ENCODE results near the gene RNASEL. TPM values are rescaled to one million over a fixed set of nuclear protein-coding genes. Genes with fewer than 3 reads are reported as not detected.

RNASEL gene
- total and polyA plus RNA-seq, 2 of the 4 experiments (the other 2 are of a cell fraction) = 2.5 to 6.5 TPM

DNA sequence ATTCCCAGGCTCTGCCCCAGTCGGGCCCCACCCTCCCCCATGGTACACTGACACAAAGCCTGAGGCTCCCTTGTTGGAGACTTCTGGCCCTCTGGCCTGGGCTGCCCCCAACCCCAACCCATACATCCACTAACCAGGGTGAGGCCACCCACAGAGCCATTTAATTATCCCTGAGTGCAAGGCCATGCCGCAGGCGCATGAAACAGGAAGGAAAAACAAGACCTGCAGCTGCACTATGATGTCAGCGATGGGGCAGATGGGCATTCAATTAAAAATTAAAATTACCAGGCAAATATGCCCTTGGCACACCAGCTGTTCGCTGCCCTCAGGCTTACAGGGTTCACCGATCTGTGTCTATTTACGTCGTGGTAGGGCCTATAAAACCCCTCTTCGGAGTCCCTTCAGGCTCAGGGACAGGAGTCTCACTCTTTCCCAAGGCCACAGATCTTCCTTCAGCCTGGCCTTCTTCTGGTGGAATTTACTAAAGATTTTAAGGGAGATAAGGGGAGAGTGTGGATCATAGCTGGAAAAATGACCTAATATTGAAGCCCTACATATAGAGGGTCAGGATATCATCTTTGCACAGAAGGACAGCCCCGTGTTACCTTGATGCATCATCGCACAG is 44.7 kb upstream of the RNASEL start:
- DNase-seq = no peak
- H3K79me1 ChIP-seq (ENCODE audit: low read depth in 1 of 2, low read length in 2 of 2) = no peaks in the 10 kb centered on the region
- no TSS peak for BruUV-seq (replicated peaks)
- peaks cover 4% of the 10 kb centered on the region; the same call in 1 of the 2 replicates for H3K9me1 ChIP-seq (ENCODE audit: insufficient read depth, low read length)
- H2BK120ac ChIP-seq (ENCODE audit: low read depth, low read length) = no peak overlapping the region
- H2BK5ac ChIP-seq (ENCODE audit: low read depth, low read length, poor library complexity, severe bottlenecking) = no peak overlapping the region
- H3K4me3 ChIP-seq (ENCODE audit: insufficient read depth, low read depth, low read length) = no peak overlapping the region
- peaks cover 12% of the 10 kb centered on the region for H3K27me3 ChIP-seq (ENCODE audit: control insufficient read depth, insufficient read depth, low read length)
- in situ Hi-C loops (cut with MboI; ENCODE audit: low sequenced_read_pairs) (no loop called here), dilution Hi-C loops (cut with HindIII; ENCODE audit: low sequenced_read_pairs, unreplicated experiment) (no loop called here), intact Hi-C loops (cut with micrococcal nuclease) (no loop called here)
- no peak overlapping the region for H3K27ac ChIP-seq (ENCODE audit: insufficient read depth, low read length)
- ATAC-seq (ENCODE audit: low read depth) = no peak
- TF ChIP-seq POLR2A (IDR thresholded peaks at IDR 0.05; ENCODE audit: low read depth, low read length) (no peak), MAFK (IDR thresholded peaks at IDR 0.05; ENCODE audit: low read depth, low read length) (no peak), NFE2L2 (IDR thresholded peaks at IDR 0.05; ENCODE audit: low read depth, low read length) (no peak), RFX5 (IDR thresholded peaks at IDR 0.05; ENCODE audit: low read depth, low read length) (no peak), SMC3 (IDR thresholded peaks at IDR 0.05; ENCODE audit: low read depth, low read length) (no peak)
- TF ChIP-seq, protein P1, sequence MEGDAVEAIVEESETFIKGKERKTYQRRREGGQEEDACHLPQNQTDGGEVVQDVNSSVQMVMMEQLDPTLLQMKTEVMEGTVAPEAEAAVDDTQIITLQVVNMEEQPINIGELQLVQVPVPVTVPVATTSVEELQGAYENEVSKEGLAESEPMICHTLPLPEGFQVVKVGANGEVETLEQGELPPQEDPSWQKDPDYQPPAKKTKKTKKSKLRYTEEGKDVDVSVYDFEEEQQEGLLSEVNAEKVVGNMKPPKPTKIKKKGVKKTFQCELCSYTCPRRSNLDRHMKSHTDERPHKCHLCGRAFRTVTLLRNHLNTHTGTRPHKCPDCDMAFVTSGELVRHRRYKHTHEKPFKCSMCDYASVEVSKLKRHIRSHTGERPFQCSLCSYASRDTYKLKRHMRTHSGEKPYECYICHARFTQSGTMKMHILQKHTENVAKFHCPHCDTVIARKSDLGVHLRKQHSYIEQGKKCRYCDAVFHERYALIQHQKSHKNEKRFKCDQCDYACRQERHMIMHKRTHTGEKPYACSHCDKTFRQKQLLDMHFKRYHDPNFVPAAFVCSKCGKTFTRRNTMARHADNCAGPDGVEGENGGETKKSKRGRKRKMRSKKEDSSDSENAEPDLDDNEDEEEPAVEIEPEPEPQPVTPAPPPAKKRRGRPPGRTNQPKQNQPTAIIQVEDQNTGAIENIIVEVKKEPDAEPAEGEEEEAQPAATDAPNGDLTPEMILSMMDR (conservative IDR thresholded peaks at IDR 0.05; ENCODE audit: low read depth, low read length) = no peak
- no peak overlapping the region for H4K5ac ChIP-seq (ENCODE audit: low read depth, low read length)
- H3K9ac ChIP-seq (ENCODE audit: low read depth, low read length) = no peak overlapping the region
- WGBS, 2 experiments (ENCODE audit: extremely low coverage in 2 of 2, insufficient read length in 1 of 2) = 62% methylated on average over 3 of the region's 11 CpGs; no CpG with 5 or more reads in 1 of the 2 experiments
- POLR2A ChIA-PET (ENCODE audit: unreplicated experiment) = no interaction called here
- no peak overlapping the region for H2AFZ ChIP-seq (replicated peaks; ENCODE audit: low read length, poor library complexity)
- H3K4ac ChIP-seq (ENCODE audit: low read depth, low read length) = no peak overlapping the region
- no peaks in the 10 kb centered on the region for H3K9me3 ChIP-seq (ENCODE audit: control insufficient read depth, insufficient read depth, low read length)
- no peak overlapping the region for H2BK20ac ChIP-seq (ENCODE audit: low read depth, low read length)
- no peak overlapping the region for H3K4me2 ChIP-seq (ENCODE audit: low read depth, low read length)
- H4K20me1 ChIP-seq (ENCODE audit: insufficient read depth, low read length) = no peaks in the 10 kb centered on the region
- no peak overlapping the region for H3K14ac ChIP-seq (replicated peaks; ENCODE audit: low read depth, low read length)
- H2AK9ac ChIP-seq (replicated peaks; ENCODE audit: low read depth, low read length, poor library complexity) = no peak overlapping the region
- H4K8ac ChIP-seq (ENCODE audit: low read depth in 2 of 2, low read length in 2 of 2) = no peak overlapping the region
- H2AK5ac ChIP-seq (ENCODE audit: low read depth, low read length) = no peak overlapping the region
- no peak overlapping the region for H2BK15ac ChIP-seq (ENCODE audit: low read depth, low read length)
- H3K36me3 ChIP-seq (ENCODE audit: control insufficient read depth, insufficient read depth, low read length) = no peaks in the 10 kb centered on the region
- H4K91ac ChIP-seq (ENCODE audit: insufficient read depth, low read depth, low read length) = no peak overlapping the region
- peaks cover 2% of the 10 kb centered on the region; the same call in 1 of the 2 replicates for H3K4me1 ChIP-seq (ENCODE audit: control insufficient read depth, insufficient read depth, low read length)
- no peak overlapping the region for H3K56ac ChIP-seq (ENCODE audit: extremely low read depth, insufficient read depth, low read length)
- CTCF ChIA-PET = no interaction called here
- H3K23ac ChIP-seq (ENCODE audit: low read depth, low read length) = no peak overlapping the region
- H3K18ac ChIP-seq (ENCODE audit: low read depth, low read length) = no peak overlapping the region
